Occipital lobe (tissue), 1 donor: ENCODE data around the gene CILP2. TPM values are rescaled to one million over a fixed set of nuclear protein-coding genes. Genes with fewer than 3 reads are reported as not detected.

Experiments used
- total RNA-seq: library from RNA; depleted of rRNA; stranded (reverse); fragments of >200 nt; gene quantifications from one replicate; pipeline ENCODE4 v1.2.3, GENCODE V29; 2014

The CILP2 gene
- total RNA-seq, 1 donor from 2014 or later, result 0.62 TPM

Other genes starting within 250 kb of the CILP2 start
- gene SUGP1, start 217.8 kb upstream of the CILP2 start, total RNA-seq, result 14.5 TPM
- 31.7 TPM for gene MAU2, start 217.4 kb upstream of the CILP2 start, total RNA-seq
- gene GATAD2A, start 132.6 kb upstream of the CILP2 start, total RNA-seq, result 14.2 TPM
- 1.2 TPM for gene TSSK6, start 22.7 kb upstream of the CILP2 start, total RNA-seq
- gene NDUFA13, start 22.0 kb upstream of the CILP2 start, total RNA-seq, result 60.4 TPM
- 1.6 TPM for gene YJEFN3, start 9.4 kb upstream of the CILP2 start, total RNA-seq
- gene PBX4, start 80.4 kb downstream of the CILP2 start, total RNA-seq, result 14.8 TPM
- 13.3 TPM for gene LPAR2, start 90.0 kb downstream of the CILP2 start, total RNA-seq
- 14.3 TPM for gene GMIP, start 105.4 kb downstream of the CILP2 start, total RNA-seq
- 19.8 TPM for gene ATP13A1, start 125.4 kb downstream of the CILP2 start, total RNA-seq
- 12.2 TPM for gene ZNF101, start 130.6 kb downstream of the CILP2 start, total RNA-seq
- 30.3 TPM for gene ZNF14, start 194.8 kb downstream of the CILP2 start, total RNA-seq